Measurements from ENCODE around the gene TCEA2. TPM values are rescaled to one million over a fixed set of nuclear protein-coding genes. Genes with fewer than 3 reads are reported as not detected.
A peak's percentile ranks its signal among the peaks of the same experiment; 100 is the strongest.

The TCEA2 gene
- total and polyA plus RNA-seq, 2 of the 13 experiments (the other 11 are each of a cell fraction or from before 2014, with no cell fraction given): 28.1 to 33.7 TPM

DNA sequence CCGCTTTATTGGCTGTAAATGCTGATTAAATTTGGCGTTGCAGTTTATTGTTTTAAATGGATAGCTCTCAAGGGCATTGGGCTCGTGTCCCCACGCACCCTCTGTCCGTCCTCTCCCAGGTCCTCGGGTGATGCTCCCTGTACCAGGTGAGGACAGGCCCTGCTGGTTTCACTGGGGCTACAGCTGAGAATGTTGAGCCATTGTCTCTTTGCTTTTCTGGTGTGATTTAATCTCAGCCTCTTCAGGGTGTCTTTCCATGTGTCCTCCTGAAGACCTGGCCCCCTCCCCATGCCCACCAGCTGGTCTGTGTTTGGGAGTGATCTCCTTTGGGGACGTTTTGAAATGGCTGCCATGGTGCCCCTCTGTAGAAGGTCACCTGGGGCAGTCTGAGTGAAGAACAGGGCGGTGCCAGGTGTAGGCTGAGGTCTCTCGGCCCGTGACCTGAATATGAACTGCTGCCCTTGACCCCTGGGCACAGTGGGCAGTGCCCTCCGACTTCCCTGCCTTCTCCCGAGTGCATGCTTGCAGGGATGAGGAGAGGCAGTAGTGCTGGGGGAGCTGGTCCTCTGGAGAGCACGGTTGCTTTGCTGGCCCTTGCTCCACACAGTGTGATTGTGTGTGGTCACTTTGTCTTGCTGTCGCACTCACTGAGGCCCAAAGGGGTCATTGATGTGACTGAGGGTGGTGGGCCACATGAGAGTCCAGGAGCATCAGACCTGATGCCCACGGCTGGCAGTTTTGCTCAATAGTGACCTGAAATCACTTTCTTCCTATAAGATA, 39.4 kb upstream of the TCEA2 start (continued):
- TF ChIP-seq, protein P1, sequence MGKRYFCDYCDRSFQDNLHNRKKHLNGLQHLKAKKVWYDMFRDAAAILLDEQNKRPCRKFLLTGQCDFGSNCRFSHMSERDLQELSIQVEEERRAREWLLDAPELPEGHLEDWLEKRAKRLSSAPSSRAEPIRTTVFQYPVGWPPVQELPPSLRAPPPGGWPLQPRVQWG (CRISPR knock-in tag; IDR thresholded peaks at IDR 0.05; ENCODE audit: borderline replicate concordance, low read depth): no peak
- TF ChIP-seq ISX (CRISPR knock-in tag; conservative IDR thresholded peaks at IDR 0.05): no peak
- 0 out of 2 replicates have a peak, but pooled peaks have one; percentile 19 for TF ChIP-seq EEA1 (CRISPR knock-in tag; IDR thresholded peaks at IDR 0.05; ENCODE audit: borderline replicate concordance)
- TF ChIP-seq, protein P2, sequence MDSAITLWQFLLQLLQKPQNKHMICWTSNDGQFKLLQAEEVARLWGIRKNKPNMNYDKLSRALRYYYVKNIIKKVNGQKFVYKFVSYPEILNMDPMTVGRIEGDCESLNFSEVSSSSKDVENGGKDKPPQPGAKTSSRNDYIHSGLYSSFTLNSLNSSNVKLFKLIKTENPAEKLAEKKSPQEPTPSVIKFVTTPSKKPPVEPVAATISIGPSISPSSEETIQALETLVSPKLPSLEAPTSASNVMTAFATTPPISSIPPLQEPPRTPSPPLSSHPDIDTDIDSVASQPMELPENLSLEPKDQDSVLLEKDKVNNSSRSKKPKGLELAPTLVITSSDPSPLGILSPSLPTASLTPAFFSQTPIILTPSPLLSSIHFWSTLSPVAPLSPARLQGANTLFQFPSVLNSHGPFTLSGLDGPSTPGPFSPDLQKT (CRISPR knock-in tag; IDR thresholded peaks at IDR 0.05; ENCODE audit: borderline replicate concordance): no peak
- TF ChIP-seq MED1 (CRISPR knock-in tag; IDR thresholded peaks at IDR 0.05): no peak
- no peak for TF ChIP-seq MBD4 (IDR thresholded peaks at IDR 0.05; ENCODE audit: borderline replicate concordance, low read length)
- TF ChIP-seq ZNF577 (CRISPR knock-in tag; IDR thresholded peaks at IDR 0.05; ENCODE audit: borderline replicate concordance, low read depth): no peak
- TF ChIP-seq ZNF44 (CRISPR knock-in tag; IDR thresholded peaks at IDR 0.05): peak; percentile 61; the same call in 1 of the 2 replicates
- peak; percentile 28; the same call in 1 of the 2 replicates for TF ChIP-seq IRF2 (CRISPR knock-in tag; IDR thresholded peaks at IDR 0.05)
- TF ChIP-seq ZNF878 (CRISPR knock-in tag; IDR thresholded peaks at IDR 0.05): no peak
- TF ChIP-seq, protein P3, sequence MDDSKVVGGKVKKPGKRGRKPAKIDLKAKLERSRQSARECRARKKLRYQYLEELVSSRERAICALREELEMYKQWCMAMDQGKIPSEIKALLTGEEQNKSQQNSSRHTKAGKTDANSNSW (CRISPR knock-in tag; IDR thresholded peaks at IDR 0.05; ENCODE audit: borderline replicate concordance): no peak
- TF ChIP-seq GLI4 (CRISPR knock-in tag; IDR thresholded peaks at IDR 0.05; ENCODE audit: borderline replicate concordance): no peak
- TF ChIP-seq SAP130 (CRISPR knock-in tag; IDR thresholded peaks at IDR 0.05; ENCODE audit: low read depth): no peak
- TF ChIP-seq, protein P4, sequence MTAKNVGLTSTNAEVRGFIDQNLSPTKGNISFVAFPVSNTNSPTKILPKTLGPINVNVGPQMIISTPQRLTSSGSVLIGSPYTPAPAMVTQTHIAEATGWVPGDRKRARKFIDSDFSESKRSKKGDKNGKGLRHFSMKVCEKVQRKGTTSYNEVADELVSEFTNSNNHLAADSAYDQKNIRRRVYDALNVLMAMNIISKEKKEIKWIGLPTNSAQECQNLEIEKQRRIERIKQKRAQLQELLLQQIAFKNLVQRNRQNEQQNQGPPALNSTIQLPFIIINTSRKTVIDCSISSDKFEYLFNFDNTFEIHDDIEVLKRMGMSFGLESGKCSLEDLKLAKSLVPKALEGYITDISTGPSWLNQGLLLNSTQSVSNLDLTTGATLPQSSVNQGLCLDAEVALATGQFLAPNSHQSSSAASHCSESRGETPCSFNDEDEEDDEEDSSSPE (CRISPR knock-in tag; IDR thresholded peaks at IDR 0.05): no peak; the same call in 1 of the 2 replicates
- peak; percentile 90 for TF ChIP-seq ZNF776 (CRISPR knock-in tag; IDR thresholded peaks at IDR 0.05)
- TF ChIP-seq MIER3 (CRISPR knock-in tag; IDR thresholded peaks at IDR 0.05; ENCODE audit: borderline replicate concordance): no peak
- TF ChIP-seq ZNF484 (CRISPR knock-in tag; IDR thresholded peaks at IDR 0.05; ENCODE audit: borderline replicate concordance, low read depth): no peak
- TF ChIP-seq, protein P5, sequence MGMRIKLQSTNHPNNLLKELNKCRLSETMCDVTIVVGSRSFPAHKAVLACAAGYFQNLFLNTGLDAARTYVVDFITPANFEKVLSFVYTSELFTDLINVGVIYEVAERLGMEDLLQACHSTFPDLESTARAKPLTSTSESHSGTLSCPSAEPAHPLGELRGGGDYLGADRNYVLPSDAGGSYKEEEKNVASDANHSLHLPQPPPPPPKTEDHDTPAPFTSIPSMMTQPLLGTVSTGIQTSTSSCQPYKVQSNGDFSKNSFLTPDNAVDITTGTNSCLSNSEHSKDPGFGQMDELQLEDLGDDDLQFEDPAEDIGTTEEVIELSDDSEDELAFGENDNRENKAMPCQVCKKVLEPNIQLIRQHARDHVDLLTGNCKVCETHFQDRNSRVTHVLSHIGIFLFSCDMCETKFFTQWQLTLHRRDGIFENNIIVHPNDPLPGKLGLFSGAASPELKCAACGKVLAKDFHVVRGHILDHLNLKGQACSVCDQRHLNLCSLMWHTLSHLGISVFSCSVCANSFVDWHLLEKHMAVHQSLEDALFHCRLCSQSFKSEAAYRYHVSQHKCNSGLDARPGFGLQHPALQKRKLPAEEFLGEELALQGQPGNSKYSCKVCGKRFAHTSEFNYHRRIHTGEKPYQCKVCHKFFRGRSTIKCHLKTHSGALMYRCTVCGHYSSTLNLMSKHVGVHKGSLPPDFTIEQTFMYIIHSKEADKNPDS (CRISPR knock-in tag; IDR thresholded peaks at IDR 0.05): peak; percentile 21; the same call in 1 of the 2 replicates
- TF ChIP-seq REL (CRISPR knock-in tag; conservative IDR thresholded peaks at IDR 0.05): no peak
